ENCODE results near the gene SLC8A1. TPM values are rescaled to one million over a fixed set of nuclear protein-coding genes. Genes with fewer than 3 reads are reported as not detected.

SLC8A1 gene
- total RNA-seq, 1 donor from 2014 or later = 5.6 TPM

GRCh38 chr2:40287773-40288172 is 164.1 kb downstream of the SLC8A1 start:
- Histone ChIP-seq H3K4me1 (peaks cover 0 to 3% of the 10 kb centered on the region in 2 donors), H3K27me3 (no peaks in the 10 kb centered on the region), H3K9me3 (no peaks in the 10 kb centered on the region), H3K36me3 (no peaks in the 10 kb centered on the region), H3K4me3 (no peak overlapping the region), H3K27ac (no peak overlapping the region)
- no peak for DNase-seq (ENCODE audit: low spot score in 2 of 2)
- no peak for TF ChIP-seq CTCF (IDR thresholded peaks at IDR 0.05)
- intact Hi-C loops (cut with DNase I) = no loop called here

- no peak overlapping the region for H3K27ac ChIP-seq
These were observed 164.7 kb downstream of the SLC8A1 start for GRCh38 chr2:40287195-40287594.

GRCh38 chr2:40286721-40287120 is 165.2 kb downstream of the SLC8A1 start:
- DNase-seq (ENCODE audit: low spot score in 2 of 2) = no peak
- Histone ChIP-seq H3K9me3 (no peaks in the 10 kb centered on the region), H3K27ac (no peak overlapping the region), H3K4me3 (no peak overlapping the region), H3K27me3 (no peaks in the 10 kb centered on the region), H3K36me3 (no peaks in the 10 kb centered on the region), H3K4me1 (peaks cover 0 to 4% of the 10 kb centered on the region in 2 donors)
- intact Hi-C loops (cut with DNase I) = no loop called here
- no peak for TF ChIP-seq CTCF (IDR thresholded peaks at IDR 0.05)

More at GRCh38 chr2:40287195-40287594, 164.7 kb downstream of the SLC8A1 start:
- Histone ChIP-seq H3K27me3 (no peaks in the 10 kb centered on the region), H3K36me3 (no peaks in the 10 kb centered on the region), H3K4me3 (no peak overlapping the region), H3K9me3 (no peaks in the 10 kb centered on the region), H3K4me1 (peaks cover 0 to 3% of the 10 kb centered on the region in 2 donors)
- no peak for DNase-seq (ENCODE audit: low spot score in 2 of 2)
- intact Hi-C loops (cut with DNase I) = no loop called here
- TF ChIP-seq CTCF (IDR thresholded peaks at IDR 0.05) = no peak

GRCh38 chr2:40285391-40285790 is 166.5 kb downstream of the SLC8A1 start:
- Histone ChIP-seq H3K4me3 (no peak overlapping the region), H3K4me1 (peaks cover 0 to 14% of the 10 kb centered on the region in 2 donors), H3K27me3 (no peaks in the 10 kb centered on the region), H3K27ac (no peak overlapping the region), H3K9me3 (no peaks in the 10 kb centered on the region), H3K36me3 (no peaks in the 10 kb centered on the region)
- no peak for DNase-seq (ENCODE audit: low spot score in 2 of 2)
- no peak for TF ChIP-seq CTCF (IDR thresholded peaks at IDR 0.05)
- intact Hi-C loops (cut with DNase I) = no loop called here

- intact Hi-C loops (cut with DNase I) = loop anchor here (5.0 kb wide), 2 partner anchors 42 to 148 kb away; no protein-coding TSS in a partner anchor
- no peak for DNase-seq (ENCODE audit: low spot score in 2 of 2)
- H3K27ac ChIP-seq = no peak overlapping the region
- H3K9me3 ChIP-seq = no peaks in the 10 kb centered on the region
- peak in 1 of 3 experiments; percentile 39 for TF ChIP-seq CTCF (IDR thresholded peaks at IDR 0.05)
- H3K36me3 ChIP-seq = no peaks in the 10 kb centered on the region
- H3K4me3 ChIP-seq = no peak overlapping the region
- no peaks in the 10 kb centered on the region for H3K27me3 ChIP-seq
- peaks cover 0 to 16% of the 10 kb centered on the region in 2 donors for H3K4me1 ChIP-seq
These were observed 167.1 kb downstream of the SLC8A1 start for GRCh38 chr2:40284797-40285196.
